HG02642 (cell line): ENCODE data around the gene BRIP1.

ENCODE experiments used
- ATAC-seq: cut with Tn5 transposase; IDR thresholded peaks from one replicate; pipeline ENCODE4 v1.9.1; 2021; ENCODE audit warnings: mild to moderate bottlenecking; ENCODE audit not compliant: unreplicated experiment, poor library complexity

BRIP1 gene

DNA sequence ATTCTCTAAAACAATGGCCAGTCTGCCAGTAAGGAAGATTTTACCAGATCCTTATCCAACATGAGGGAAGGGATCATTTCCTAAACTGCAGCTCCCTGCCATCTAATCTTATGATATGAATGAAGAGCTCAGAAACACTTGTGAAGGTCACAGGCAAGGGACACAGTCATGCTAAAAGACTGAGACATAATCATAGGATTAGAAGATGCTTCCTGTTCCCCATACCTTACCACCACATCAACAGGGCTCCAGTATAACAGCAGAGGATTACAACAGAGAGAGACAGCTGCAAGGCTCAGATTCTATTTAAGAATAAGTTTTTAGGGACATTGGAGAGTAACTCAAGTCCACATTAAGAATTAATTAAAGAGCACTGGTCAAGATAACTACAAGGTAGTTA lies 93.3 kb downstream of the BRIP1 start:
- no peak for ATAC-seq

DNA sequence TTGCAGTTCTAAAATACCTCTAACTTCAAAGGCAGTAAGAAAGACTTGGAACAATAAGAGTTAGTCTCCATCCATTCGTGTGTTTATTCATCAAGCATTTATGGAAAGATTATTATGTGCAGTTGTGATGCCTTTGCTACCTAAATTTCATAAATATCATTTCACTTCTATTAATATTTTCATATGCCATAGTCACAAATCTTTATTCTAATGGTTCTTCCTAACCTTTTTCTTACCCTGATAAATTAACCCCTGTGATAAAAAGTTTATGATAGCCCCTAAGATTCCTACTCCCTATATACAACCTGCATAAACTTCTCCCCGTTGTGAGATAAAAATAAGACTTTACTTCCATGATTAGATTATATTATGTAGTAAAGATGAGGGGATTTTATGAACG lies 94.9 kb downstream of the BRIP1 start:
- no peak for ATAC-seq

DNA sequence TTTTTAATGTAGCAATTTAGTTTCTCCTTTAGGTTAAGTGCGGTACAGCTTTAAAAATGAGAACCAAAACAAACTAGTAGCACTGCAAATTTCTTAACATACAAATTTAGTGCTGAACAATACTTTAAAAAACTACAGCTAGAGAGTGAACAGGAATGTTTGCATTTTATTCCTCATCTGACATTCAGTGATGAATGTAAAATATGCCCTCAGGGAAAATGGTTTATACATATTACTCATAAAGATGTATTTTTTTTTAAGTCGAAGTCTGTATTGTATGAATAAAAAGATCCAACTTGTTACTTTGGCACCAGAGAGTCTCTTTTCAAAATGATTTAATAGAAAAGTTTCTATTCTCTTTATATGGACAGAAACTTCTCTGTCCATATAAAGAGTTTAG lies 96.8 kb downstream of the BRIP1 start:
- no peak for ATAC-seq

DNA sequence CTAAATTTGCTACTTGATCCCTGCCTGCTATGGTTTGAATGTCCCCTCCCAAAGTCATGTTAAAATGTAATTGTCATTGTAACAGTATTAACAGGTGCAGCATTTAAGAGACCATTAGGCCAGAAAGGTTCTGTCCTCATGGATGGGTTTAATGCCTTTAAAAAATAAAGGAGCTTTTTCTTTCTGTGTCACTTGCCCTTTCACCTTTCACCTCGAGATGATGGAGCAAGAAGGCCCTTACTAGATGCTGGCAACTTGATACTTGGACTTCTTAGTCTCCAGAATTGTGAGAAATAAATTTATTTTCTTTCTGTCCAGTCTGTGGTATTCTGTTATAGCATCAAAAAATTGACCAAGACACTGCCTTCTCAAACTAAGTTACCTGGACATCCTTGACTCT lies 98.5 kb downstream of the BRIP1 start:
- ATAC-seq = no peak

DNA sequence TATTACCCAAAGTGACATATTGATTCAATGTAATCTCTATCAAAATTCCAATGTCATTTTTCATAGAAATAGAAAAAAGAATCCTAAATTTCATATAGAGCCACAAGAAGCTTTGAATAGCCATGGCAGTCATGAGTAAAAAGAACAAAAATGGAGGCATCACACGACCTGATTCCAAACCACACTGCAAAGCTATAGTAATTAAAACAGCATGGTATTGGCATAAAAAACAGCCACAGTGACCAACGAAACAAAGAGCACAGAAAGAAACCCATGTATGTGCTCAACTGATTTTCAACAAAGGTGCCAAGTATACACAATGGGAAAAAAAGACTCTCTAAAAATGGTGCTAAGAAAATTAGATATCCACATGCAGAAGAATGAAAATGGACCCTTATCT lies 101.5 kb downstream of the BRIP1 start:
- no peak for ATAC-seq

DNA sequence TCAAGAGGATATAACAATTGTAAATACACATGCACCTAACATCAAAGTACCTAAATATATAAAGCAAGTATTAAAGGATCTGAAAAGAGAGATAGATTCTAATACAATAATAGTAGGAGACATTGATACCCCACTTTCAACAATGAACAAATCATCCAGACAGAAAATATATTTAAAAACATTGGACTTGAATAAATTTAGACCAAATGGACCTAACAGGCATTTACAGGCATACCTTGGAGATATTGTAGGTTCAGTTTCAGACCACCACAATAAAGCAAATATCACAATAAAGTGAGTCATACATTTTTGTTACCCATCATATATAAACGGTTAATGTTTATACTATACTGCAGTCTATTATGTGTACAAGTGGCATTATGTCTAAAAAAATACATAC lies 104.0 kb downstream of the BRIP1 start:
- no peak for ATAC-seq

DNA sequence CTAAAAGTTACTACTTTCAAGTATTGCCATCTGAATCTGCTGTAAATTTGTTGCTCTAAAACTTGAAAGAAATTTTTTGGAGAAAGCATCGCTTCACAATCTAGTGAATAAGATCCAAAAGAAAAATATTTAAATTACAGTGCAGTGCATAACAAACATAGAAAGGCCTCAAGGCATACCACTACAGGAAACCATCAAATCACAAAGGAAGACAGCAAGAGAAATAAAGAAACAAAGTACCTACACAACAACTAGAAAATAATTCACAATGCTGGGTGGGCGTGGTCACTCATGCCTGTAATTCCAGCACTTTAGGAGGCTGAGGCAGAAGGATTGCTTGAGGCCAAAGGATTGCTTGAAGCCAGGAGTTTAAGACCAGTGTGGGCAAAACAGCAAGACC lies 104.9 kb downstream of the BRIP1 start:
- no peak for ATAC-seq

DNA sequence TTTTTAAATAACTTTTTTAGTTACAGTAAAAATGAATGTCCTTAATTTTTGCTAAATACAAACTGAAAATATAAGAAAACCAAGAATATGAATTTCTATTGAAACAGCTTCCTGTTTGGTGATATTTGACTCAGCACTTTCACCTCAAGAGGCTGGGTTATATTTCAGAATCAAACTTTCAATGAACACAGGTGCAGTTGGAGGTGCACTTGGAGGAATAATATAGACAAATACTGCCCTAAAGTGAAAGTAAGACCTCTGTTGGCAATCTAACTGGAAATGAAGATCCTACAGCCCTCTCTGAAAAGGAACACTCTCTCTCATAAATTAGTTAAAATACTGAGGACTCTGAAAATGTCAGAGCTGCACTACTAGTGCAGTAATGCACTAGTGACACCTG lies 106.2 kb downstream of the BRIP1 start:
- ATAC-seq = no peak

DNA sequence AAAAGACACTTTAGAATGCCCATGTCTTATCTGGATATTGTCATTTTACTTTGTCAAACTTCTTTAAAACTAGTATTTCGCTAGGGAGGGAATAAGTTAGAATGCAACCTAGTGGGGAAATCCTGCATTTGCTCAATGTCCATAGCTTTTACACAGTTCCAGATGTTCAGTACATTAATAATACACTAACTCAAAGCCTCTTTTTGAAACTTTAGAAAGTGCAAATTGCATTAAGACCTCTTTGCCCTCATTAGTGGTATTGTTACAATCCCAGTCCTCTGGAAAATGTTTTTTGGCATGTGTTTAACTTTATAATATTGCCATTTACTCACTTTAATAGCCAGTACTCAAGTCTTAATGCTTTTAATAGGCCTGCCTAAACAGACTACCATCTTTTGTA lies 106.8 kb downstream of the BRIP1 start:
- ATAC-seq = no peak

DNA sequence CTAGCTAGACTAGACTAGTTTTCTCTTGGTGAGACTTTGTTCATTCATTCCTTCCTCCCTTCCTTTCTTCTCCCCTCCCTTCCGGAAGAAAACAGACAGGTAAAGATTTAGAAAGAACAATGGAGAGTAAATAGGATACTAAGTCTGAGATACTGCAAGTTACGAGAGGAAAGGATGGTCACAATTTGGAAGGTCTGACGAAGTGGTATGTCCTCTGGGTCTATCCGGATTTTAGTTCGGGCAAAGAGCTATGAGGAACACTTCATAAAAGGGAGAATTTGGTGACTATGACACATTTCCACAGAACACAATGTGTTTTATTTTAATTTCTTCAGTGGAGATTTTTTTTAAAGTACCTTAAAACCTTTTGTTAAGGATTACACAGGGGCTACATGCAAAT lies 107.7 kb downstream of the BRIP1 start:
- ATAC-seq = no peak

DNA sequence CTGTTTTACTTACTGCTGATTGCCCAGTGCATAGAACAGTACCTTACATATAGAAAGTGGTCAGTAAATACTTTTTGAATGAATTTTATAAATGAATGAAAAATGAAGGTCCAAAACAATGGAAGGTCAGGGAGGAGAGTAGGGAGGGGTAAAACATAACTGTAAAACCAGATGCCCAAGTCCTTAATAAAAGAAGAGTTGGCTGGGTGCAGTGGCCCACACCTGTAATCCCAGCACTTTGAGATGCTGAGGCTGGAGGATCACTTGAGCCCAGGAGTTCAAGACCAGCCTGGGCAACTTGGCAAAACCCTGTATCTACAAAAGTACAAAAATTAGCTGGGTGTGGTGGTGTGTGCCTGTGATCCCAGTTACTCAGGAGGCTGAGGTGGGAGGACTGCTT lies 108.2 kb downstream of the BRIP1 start:
- ATAC-seq = no peak

DNA sequence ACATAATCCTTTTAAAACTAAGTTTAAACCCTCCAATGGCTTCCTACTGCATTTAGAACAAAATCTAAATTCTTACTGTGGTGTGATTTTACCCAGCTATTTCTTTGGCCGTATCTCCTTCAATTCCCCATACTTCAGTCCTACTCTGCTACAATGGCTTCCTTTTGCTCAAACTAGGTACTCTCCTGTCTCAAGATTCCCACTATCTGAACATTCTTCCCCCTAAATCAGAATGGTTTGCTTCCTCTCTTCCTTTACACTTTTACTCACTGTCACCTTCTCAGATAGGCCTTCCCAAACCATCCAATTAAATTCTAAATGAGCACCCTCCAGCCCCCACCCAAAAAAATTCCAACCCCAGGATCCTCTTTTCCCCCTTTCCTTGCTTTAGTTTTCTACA lies 109.2 kb downstream of the BRIP1 start:
- ATAC-seq = no peak

DNA sequence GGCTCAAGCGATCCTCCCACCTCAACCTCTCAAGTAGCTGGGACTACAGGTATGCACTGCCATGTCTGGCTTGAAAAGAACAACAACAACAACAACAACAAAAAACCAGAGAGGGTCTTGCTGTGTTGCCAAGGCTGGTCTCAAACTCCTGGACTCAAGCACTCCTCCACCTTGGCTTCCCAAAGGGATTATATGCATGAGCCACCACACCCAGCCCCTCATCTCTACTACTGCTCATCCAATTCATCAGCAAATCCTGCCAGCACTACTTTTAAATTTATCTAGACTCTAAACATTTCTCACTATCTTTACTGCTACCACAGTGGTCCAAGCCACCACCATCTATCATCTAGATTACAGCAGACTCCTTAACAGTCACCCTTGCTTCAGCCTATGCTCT lies 109.6 kb downstream of the BRIP1 start:
- ATAC-seq = no peak

DNA sequence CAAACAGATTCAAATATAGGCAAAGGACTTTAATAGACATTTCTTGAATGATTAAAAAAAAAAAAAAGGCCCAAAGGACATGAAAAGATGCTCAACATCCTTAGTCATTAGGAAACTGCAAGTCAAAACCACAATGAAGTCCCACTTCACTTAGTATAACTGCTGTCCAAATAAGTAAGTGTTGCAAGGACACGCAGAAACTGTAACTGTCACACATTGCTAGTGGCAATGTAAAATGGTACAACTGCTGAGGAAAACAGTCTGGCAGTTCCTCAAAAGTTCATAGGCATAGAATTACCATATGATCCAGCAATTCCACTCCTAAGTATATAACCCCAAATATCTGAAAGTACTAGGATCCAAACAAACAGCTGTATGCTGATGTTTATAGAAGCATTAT lies 112.7 kb downstream of the BRIP1 start:
- ATAC-seq = peak; percentile 84

DNA sequence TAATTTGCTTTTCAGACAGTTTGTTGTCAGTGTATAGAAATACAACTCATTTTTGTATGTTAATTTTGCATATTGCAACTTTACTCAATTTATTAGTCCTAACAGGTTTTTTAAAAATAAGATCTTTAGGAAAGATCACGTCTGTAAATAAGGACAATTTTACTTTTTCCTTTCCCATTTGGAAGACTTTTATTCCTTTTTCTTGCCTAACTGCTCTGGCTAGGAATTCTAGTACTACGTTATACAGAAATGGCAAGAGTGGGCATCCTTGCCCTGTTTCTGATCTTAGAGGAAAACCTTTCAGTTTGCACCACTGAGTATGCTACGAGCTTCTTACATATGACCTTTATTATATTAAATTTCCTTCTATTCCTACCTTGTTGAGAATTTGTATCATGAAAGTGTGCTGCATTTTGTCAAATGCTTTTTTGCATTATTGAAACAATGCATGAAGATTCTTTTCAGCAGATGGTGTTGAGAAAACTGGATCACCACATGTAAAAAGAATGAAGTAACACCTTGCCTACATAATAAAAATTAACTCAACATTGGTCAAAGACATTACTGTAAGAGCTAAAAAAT lies 113.4 kb downstream of the BRIP1 start:
- no peak for ATAC-seq

DNA sequence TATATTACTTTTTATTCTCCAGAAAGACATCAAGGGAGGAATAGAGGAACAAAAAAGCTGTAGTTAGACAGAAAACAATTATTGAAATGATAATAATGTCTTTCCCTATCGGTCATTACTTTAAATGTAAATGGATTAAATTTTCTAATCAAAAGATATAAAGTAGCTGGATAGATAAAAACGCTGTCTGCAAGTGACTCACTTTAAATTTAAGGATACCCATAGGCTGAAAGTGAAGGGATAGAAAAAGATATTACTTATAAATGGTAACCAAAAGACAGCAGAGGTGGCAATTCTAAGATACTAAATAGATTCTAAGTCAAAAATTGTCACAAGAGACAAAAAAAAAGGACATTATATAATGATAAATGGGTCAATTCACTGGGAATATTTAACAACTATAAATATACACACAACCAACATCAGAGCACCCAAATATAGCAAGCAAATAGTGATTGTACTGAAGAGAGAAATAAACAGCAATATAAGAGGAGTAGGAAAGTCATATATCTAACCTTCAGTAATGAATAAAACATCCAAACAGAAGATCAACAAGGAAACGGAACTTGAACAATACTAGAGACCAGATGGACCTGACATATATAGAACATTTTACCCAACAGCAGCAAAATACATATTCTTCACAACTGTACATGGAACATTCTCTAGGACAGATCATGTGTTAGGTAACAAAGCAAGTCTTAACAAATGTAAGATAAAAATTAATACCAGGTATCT lies 116.9 kb downstream of the BRIP1 start:
- ATAC-seq = no peak

DNA sequence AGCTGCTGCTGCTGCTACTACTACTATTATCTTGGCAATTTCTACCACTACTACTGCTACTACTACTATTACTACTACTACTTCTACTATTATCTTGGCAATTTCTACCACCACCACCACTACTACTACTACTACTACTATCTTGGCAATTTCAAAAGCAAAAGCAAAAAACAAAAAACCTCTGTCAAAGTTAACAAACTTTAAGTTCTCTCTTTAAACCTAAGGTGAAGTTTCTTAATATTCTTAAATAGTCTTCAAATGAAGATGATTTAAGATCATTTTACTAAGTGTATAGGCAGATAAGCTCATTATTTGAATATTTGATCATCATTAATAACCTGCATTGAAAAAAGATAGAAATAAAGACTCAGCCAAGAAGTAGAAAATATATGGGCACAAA lies 118.5 kb downstream of the BRIP1 start:
- ATAC-seq = no peak

DNA sequence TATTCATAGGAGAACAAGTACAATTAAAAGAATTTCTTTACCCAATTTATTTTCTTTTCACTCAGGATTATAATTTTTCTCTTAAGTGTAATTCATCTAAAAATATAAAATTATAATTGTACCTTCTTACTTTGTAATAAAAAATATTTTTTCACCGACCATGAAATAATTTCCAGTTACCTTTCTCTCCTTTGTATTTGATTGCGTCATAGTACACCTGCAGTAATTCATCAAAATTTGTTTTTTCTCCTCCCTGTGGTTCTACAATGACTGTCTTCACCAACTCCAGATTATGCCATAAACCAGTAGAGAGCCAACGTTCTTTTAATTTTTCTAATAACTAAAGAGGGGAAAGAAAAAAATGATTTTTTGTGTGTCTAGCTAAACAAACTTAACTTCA lies 119.1 kb downstream of the BRIP1 start:
- ATAC-seq = no peak

DNA sequence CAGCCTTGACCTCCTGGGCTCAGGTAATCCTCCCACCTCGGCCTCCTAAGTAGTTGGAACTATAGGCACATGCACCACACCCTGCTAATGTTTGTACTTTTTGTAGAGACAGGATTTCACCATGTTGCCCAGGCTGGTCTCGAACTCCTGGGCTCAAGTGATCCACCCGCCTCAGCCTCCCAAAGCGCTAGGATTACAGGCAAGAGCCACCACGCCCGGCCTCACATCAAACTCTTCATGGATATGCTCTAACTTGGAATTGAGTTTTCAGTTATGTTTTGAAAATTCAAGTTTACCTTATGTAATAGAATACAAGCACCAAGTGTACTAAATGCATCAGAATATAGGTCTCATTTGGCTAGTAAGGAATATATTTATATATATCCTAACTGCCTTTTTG lies 119.6 kb downstream of the BRIP1 start:
- no peak for ATAC-seq

DNA sequence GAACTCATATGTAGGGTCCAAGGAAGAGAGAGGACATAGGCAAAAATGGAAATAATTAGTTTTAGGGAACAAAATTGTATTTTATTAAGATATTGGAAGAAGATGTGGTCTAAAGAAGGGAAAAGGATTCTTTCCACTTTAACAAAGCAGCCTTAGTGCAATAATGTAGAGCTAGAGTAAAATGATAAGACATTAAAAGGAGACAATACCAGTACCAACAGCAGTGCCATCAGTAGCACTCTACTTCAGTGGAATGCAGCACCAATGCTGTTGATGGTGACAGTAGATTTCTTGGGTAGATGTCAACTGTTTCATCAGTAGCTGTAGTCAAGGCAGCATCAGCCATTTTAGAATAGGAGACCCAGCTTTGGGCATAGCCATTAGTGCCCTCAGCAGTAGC lies 124.3 kb downstream of the BRIP1 start:
- no peak for ATAC-seq

DNA sequence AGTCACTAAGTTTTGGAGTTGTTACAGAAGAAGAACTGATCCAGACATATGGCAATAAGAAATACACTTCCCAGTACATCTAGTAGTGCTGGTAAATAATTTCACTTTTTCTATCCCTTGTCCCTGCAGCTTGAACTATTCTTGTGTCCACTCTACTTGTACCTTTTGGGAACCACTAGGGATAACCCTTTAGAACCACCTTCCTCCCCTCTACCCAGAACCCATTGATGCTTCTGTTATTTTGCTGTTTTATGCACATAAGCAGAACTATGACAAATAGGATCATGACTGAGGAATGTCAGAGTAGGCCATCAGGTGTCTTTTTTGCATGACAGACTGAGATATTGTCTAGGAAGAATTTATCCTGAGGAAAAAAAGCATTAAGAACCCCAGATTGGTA lies 125.1 kb downstream of the BRIP1 start:
- no peak for ATAC-seq

DNA sequence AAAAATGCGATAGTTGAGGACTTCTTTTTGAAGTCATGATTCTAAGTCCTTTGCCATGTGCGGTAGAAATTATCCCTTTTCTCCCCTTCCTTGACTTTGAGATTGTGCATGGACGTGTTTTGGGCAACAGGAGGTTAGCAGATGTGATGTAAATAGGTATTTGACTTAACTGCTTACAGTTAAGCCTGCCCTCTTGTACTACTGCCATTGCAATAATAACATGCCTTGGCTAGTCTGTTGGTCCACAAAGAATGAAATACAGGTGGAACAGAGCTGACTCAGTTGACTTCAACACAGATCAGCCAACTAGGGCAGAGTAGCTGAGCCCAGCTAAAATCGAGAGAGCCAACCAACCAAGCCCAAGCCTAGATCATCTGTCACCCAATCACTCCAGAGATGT lies 125.5 kb downstream of the BRIP1 start:
- ATAC-seq = no peak
